GM12878 (cell line): ENCODE measurements around the gene IGF2BP2. TPM values are rescaled to one million over a fixed set of nuclear protein-coding genes. Genes with fewer than 3 reads are reported as not detected.

Experiments
- ATAC-seq: fragments of 200-7000 bp; cut with Tn5 transposase; 3 replicates; pipeline ENCODE4 v1.9.1; 2020; ENCODE audit warnings: mild to moderate bottlenecking, moderate library complexity
- BruUV-seq: library from RNA; stranded (reverse); fragments of 400-500 nt; replicated peaks from 2 replicates; lab custom pipeline; 2021; lab: Mats Ljungman, UMichigan
- CTCF ChIA-PET: fragments of 300-600 bp; sonication (Branson Sonifier 250); formaldehyde crosslinking; extraction: SDS; loops from one replicate; lab custom pipeline; 2021; ENCODE audit warnings: inconsistent platforms; lab: Yijun Ruan, JAX
- POLR2A ChIA-PET: fragments of 350-600 bp; formaldehyde crosslinking; extraction: SDS; loops from one replicate; lab custom pipeline; 2021; ENCODE audit warnings: inconsistent platforms; lab: Charles Lee
- RAD21 ChIA-PET: fragments of 300-600 bp; sonication (Branson Sonifier 250); formaldehyde crosslinking; loops from one replicate; lab custom pipeline; 2023; ENCODE audit warnings: antibody characterized with exemption; ENCODE audit not compliant: unreplicated experiment; lab: Charles Lee
- SMC1A ChIA-PET: fragments of 300-600 bp; sonication (Branson Sonifier 250); formaldehyde crosslinking; loops from one replicate; lab custom pipeline; 2023; ENCODE audit not compliant: unreplicated experiment, uncharacterized antibody; lab: Charles Lee
- DNase-seq: peaks from one replicate; pipeline ENCODE4 v3.0.0-alpha.2; 2011; ENCODE audit warnings: low read depth, low spot score
- FAIRE-seq: peaks from 3 replicates; lab custom pipeline; 2011; peaks lifted over from hg19 to GRCh38; lab: Jason Lieb, UNC
- H2AFZ ChIP-seq: 2 replicates; pipeline ENCODE4 v1.6.0; 2011; ENCODE audit warnings: low read depth, low read length, control low read depth; ENCODE audit not compliant: control insufficient read depth
- H3K27ac ChIP-seq: 2 replicates; pipeline ENCODE4 v1.5.1; 2011; ENCODE audit warnings: control low read depth; ENCODE audit not compliant: control insufficient read depth, insufficient read depth
- H3K27me3 ChIP-seq, 2 experiments: replicated peaks in 1 of 2; 2 replicates each; pipeline versions ENCODE4 v1.6.0 to v1.6.1; 2011; ENCODE audit warnings: low read length in 1 of 2; ENCODE audit not compliant: control insufficient read depth in 2 of 2, insufficient read depth in 2 of 2
- H3K36me3 ChIP-seq, 2 experiments: 2 replicates each; pipeline ENCODE4 v1.5.1; 2011; ENCODE audit warnings: low read length in 1 of 2; ENCODE audit not compliant: control insufficient read depth in 2 of 2, insufficient read depth in 2 of 2
- H3K4me1 ChIP-seq: 2 replicates; pipeline ENCODE4 v1.6.1; 2011; ENCODE audit warnings: mild to moderate bottlenecking, low read length, moderate library complexity, mixed read lengths; ENCODE audit not compliant: control insufficient read depth, insufficient read depth
- H3K4me2 ChIP-seq: 2 replicates; pipeline ENCODE4 v1.6.0; 2011; ENCODE audit warnings: control low read depth; ENCODE audit not compliant: control insufficient read depth, insufficient read depth
- H3K4me3 ChIP-seq: fragments of 200-600 bp; sonication (generic); 2 replicates; pipeline ENCODE4 v1.5.1; 2016
- H3K79me2 ChIP-seq: 2 replicates; pipeline ENCODE4 v1.6.0; 2011; ENCODE audit warnings: low read length; ENCODE audit not compliant: control insufficient read depth, insufficient read depth
- H3K9ac ChIP-seq: 2 replicates; pipeline ENCODE4 v1.8.0; 2011; ENCODE audit warnings: low read length, control low read depth, mixed read lengths; ENCODE audit not compliant: control insufficient read depth, insufficient read depth
- H3K9me3 ChIP-seq: replicated peaks from 3 replicates; pipeline ENCODE4 v1.5.1; 2011; ENCODE audit warnings: mild to moderate bottlenecking, low read length; ENCODE audit not compliant: control insufficient read depth, insufficient read depth
- H4K20me1 ChIP-seq: 2 replicates; pipeline ENCODE4 v1.6.0; 2011; ENCODE audit not compliant: control insufficient read depth, insufficient read depth
- ETV6 ChIP-seq, 2 experiments: fragments of 450-650 bp in 1 of 2; IDR thresholded peaks in 1 of 2; conservative IDR thresholded peaks in 1 of 2; 2 replicates each; pipeline ENCODE4 v1.6.1; 2014; ENCODE audit warnings: antibody characterized with exemption in 1 of 2, borderline replicate concordance in 1 of 2, low read depth in 1 of 2, mild to moderate bottlenecking in 1 of 2, moderate library complexity in 1 of 2
- FOS ChIP-seq: IDR thresholded peaks from 3 replicates; pipeline ENCODE4 v1.6.1; 2011; ENCODE audit warnings: borderline replicate concordance; ENCODE audit not compliant: insufficient read length; ENCODE audit errors: extremely low read depth
- HSF1 ChIP-seq: fragments of 150-350 bp; IDR thresholded peaks from 2 replicates; pipeline ENCODE4 v1.6.1; 2014; ENCODE audit warnings: mild to moderate bottlenecking, low read depth, low read length
- IRF4 ChIP-seq: IDR thresholded peaks from 2 replicates; pipeline ENCODE4 v1.6.1; 2011; ENCODE audit warnings: low read depth, low read length
- JUND ChIP-seq: IDR thresholded peaks from 2 replicates; pipeline ENCODE4 v1.6.1; 2012; ENCODE audit warnings: low read depth, mild to moderate bottlenecking, low read length, improper control_type of control experiment, moderate library complexity
- MYB ChIP-seq: fragments of 150-350 bp; IDR thresholded peaks from 2 replicates; pipeline ENCODE4 v1.6.1; 2014; ENCODE audit warnings: mild to moderate bottlenecking, low read depth, low read length, borderline replicate concordance
- NFXL1 ChIP-seq: fragments of 450-650 bp; IDR thresholded peaks from 2 replicates; pipeline ENCODE4 v1.6.1; 2017; ENCODE audit warnings: antibody characterized with exemption, mild to moderate bottlenecking, borderline replicate concordance
- NKRF ChIP-seq: fragments of 450-650 bp; conservative IDR thresholded peaks from 2 replicates; pipeline ENCODE4 v1.6.1; 2017; ENCODE audit warnings: mild to moderate bottlenecking, moderate library complexity
- SREBF2 ChIP-seq: IDR thresholded peaks from 2 replicates; pipeline ENCODE4 v1.6.1; 2012; ENCODE audit warnings: mild to moderate bottlenecking, low read length
- SRF ChIP-seq, 2 experiments: IDR thresholded peaks; 2 replicates each; pipeline ENCODE4 v1.6.1; 2011; ENCODE audit warnings: low read depth in 2 of 2, low read length in 2 of 2, mild to moderate bottlenecking in 1 of 2, moderate library complexity in 1 of 2
- SUZ12 ChIP-seq: fragments of 200-600 bp; sonication (generic); IDR thresholded peaks from one replicate; pipeline ENCODE4 v1.6.1; 2018; ENCODE audit warnings: antibody characterized with exemption, mild to moderate bottlenecking; ENCODE audit not compliant: unreplicated experiment
- USF1 ChIP-seq: IDR thresholded peaks from 2 replicates; pipeline ENCODE4 v1.6.1; 2011; ENCODE audit warnings: borderline replicate concordance, low read depth, mild to moderate bottlenecking, moderate library complexity, mixed read lengths, low read length; ENCODE audit not compliant: insufficient read depth; ENCODE audit errors: extremely low read length
- ZBED1 ChIP-seq: IDR thresholded peaks from 2 replicates; pipeline ENCODE4 v1.6.1; 2016; ENCODE audit warnings: borderline replicate concordance
- WGBS: methylation state at CpG from one replicate; pipeline ENCODE4 v1.1.6; 2016; ENCODE audit warnings: low lambda C conversion rate; ENCODE audit not compliant: insufficient replicate concordance, insufficient coverage; ENCODE audit errors: missing lambda C conversion rate; 5-methylcytosine and 5-hydroxymethylcytosine counted together
- in situ Hi-C: fragments of 300-500 bp; cut with MboI; formaldehyde crosslinking; loops from 9 replicates; pipeline ENCODE4 v1.14.3; 2018; ENCODE audit warnings: mixed read lengths
- intact Hi-C: fragments of 100-400 bp; cut with micrococcal nuclease; formaldehyde crosslinking; loops from one replicate; pipeline ENCODE4 v1.14.2; 2022; ENCODE audit not compliant: unreplicated experiment
- polyA plus RNA-seq, 11 experiments: library from polyadenylated mRNA; depleted of rRNA in 4 of 11; unstranded in 6 of 11; stranded (reverse) in 5 of 11; fragments of >200 nt; fragmentation: Nextera tagmentation in 4 of 11; fragmentation: Illumina TruSeq in 1 of 11; extraction: Ambion mirVana in 4 of 11; extraction: Trizol in 1 of 11; gene quantifications; 1 replicate in 1 of 11; 2 replicates in 10 of 11; pipeline versions ENCODE4 v1.2.1 to v1.2.3, GENCODE V29; 2011 to 2016; ENCODE audit warnings: inconsistent platforms in 2 of 11, missing spikeins in 2 of 11, low read depth in 1 of 11
- total RNA-seq, 4 experiments: library from RNA; depleted of rRNA in 3 of 4; stranded (reverse); fragments of >200 nt in 3 of 4; fragmentation: Illumina TruSeq in 1 of 4; extraction: Trizol in 1 of 4; gene quantifications; 2 replicates each; pipeline versions ENCODE4 v1.2.1 to v1.2.3, GENCODE V29; 2013 to 2021

The IGF2BP2 gene
- total and polyA plus RNA-seq, 10 of the 15 experiments (the other 5 are each of a cell fraction or from before 2014, with no cell fraction given) = 0.25 to 0.72 TPM; not detected in 8

- TF ChIP-seq USF1 (no peak), HSF1 (no peak)
Observed at GRCh38 chr3:185705498-185705897, 119.3 kb downstream of the IGF2BP2 start (continued).

- WGBS = 19% methylated on average over 10 of the region's 10 CpGs
- ChIA-PET POLR2A (interaction anchor here (1.1 kb wide), 1 partner anchor 11 kb away, joined by 3 read pairs; no protein-coding TSS in a partner anchor), CTCF (interaction anchor here (0.9 to 1.8 kb wide), 4 partner anchors 24 to 66 kb away, joined by 4 to 5 read pairs (median 4); no protein-coding TSS in a partner anchor), RAD21 (no interaction called here), SMC1A (interaction anchor here (1.0 kb wide), 1 partner anchor 11 kb away, joined by 3 read pairs; no protein-coding TSS in a partner anchor)
- Histone ChIP-seq H2AFZ (no peak overlapping the region), H3K27me3 (no peaks in the 10 kb centered on the region; a peak in 2 of 4 replicates), H3K4me1 (no peaks in the 10 kb centered on the region), H3K36me3 (no peaks in the 10 kb centered on the region), H4K20me1 (no peaks in the 10 kb centered on the region), H3K9me3 (no peaks in the 10 kb centered on the region), H3K79me2 (no peaks in the 10 kb centered on the region), H3K9ac (no peak overlapping the region), H3K4me3 (no peak overlapping the region), H3K27ac (no peak overlapping the region), H3K4me2 (no peak overlapping the region)
- in situ Hi-C loops = no loop called here
- no peak for ATAC-seq
- DNase-seq = no peak
- BruUV-seq = no TSS peak
- intact Hi-C loops = no loop called here
- FAIRE-seq = no peak
- TF ChIP-seq MYB (no peak), SRF (IDR thresholded peaks at IDR 0.05; ENCODE audit: low read depth in 2 of 2, low read length in 2 of 2) (no peak), NFXL1 (no peak), SREBF2 (no peak), SUZ12 (no peak), IRF4 (no peak), ETV6 (conservative IDR thresholded peaks at IDR 0.05 in 1 of 2, IDR thresholded peaks at IDR 0.05 in 1 of 2; ENCODE audit: borderline replicate concordance in 1 of 2, low read depth in 1 of 2) (no peak), JUND (no peak), NKRF (no peak), FOS (no peak), ZBED1 (no peak)
Observed at GRCh38 chr3:185702262-185703225, 122.3 kb downstream of the IGF2BP2 start.
